OCI-LY1 (cell line): ENCODE measurements around the gene ATP11C.
A peak's percentile ranks its signal among the peaks of the same experiment; 100 is the strongest.

Experiments used
- H2AFZ ChIP-seq: fragments of 200-600 bp; sonication (generic), shearing (Covaris generic); 2 replicates; pipeline ENCODE4 v1.6.0; 2014; ENCODE audit warnings: antibody characterized with exemption, mild to moderate bottlenecking, low read length
- H3F3A ChIP-seq: fragments of 200-600 bp; sonication (generic), shearing (Covaris generic); 2 replicates; pipeline ENCODE4 v1.6.0; 2014; ENCODE audit warnings: mild to moderate bottlenecking, antibody characterized with exemption, low read length, moderate library complexity; ENCODE audit not compliant: insufficient read depth
- H3K27ac ChIP-seq: fragments of 200-600 bp; sonication (generic); 2 replicates; pipeline ENCODE4 v1.5.1; 2014; ENCODE audit warnings: low read length, mixed run types, mild to moderate bottlenecking, low read depth; ENCODE audit not compliant: poor library complexity, severe bottlenecking
- H3K27me3 ChIP-seq: fragments of 200-600 bp; sonication (generic); 2 replicates; pipeline ENCODE4 v1.6.0; 2014; ENCODE audit warnings: antibody characterized with exemption, mild to moderate bottlenecking, low read length, moderate library complexity; ENCODE audit not compliant: insufficient read depth
- H3K36me3 ChIP-seq: fragments of 200-600 bp; sonication (generic); 2 replicates; pipeline ENCODE4 v1.6.1; 2014; ENCODE audit warnings: mild to moderate bottlenecking, antibody characterized with exemption, low read length, moderate library complexity, mixed read lengths; ENCODE audit not compliant: insufficient read depth
- H3K4me1 ChIP-seq: fragments of 200-600 bp; sonication (generic); 2 replicates; pipeline ENCODE4 v1.5.1; 2014; ENCODE audit warnings: mild to moderate bottlenecking, low read length, moderate library complexity; ENCODE audit not compliant: insufficient read depth, severe bottlenecking
- H3K4me2 ChIP-seq: fragments of 200-600 bp; sonication (generic), shearing (Covaris generic); 2 replicates; pipeline ENCODE4 v1.6.1; 2014; ENCODE audit warnings: low read length
- H3K4me3 ChIP-seq: fragments of 200-600 bp; sonication (generic); 2 replicates; pipeline ENCODE4 v1.5.1; 2014; ENCODE audit warnings: low read length, low read depth, mild to moderate bottlenecking, mixed read lengths; ENCODE audit not compliant: poor library complexity, severe bottlenecking
- H3K79me2 ChIP-seq: fragments of 200-600 bp; shearing (Covaris generic); 2 replicates; pipeline ENCODE4 v1.6.1; 2016; ENCODE audit warnings: mixed run types, low read length, mixed read lengths; ENCODE audit not compliant: insufficient read depth
- H3K9ac ChIP-seq: fragments of 200-600 bp; sonication (generic), shearing (Covaris generic); 2 replicates; pipeline ENCODE4 v1.6.1; 2014; ENCODE audit warnings: mild to moderate bottlenecking, low read length, mixed read lengths
- H3K9me2 ChIP-seq: fragments of 200-600 bp; sonication (generic), shearing (Covaris generic); 2 replicates; pipeline ENCODE4 v1.6.1; 2014; ENCODE audit warnings: low read depth, mild to moderate bottlenecking, low read length, mixed read lengths
- H3K9me3 ChIP-seq: fragments of 200-600 bp; shearing (Covaris generic); 2 replicates; pipeline ENCODE4 v1.6.1; 2014; ENCODE audit warnings: low read length, mixed read lengths
- H4K20me1 ChIP-seq: fragments of 200-600 bp; sonication (generic), shearing (Covaris generic); 2 replicates; pipeline ENCODE4 v1.6.0; 2016; ENCODE audit warnings: mild to moderate bottlenecking, low read length; ENCODE audit not compliant: insufficient read depth
- EZH2 ChIP-seq: fragments of 200-600 bp; sonication (generic), shearing (Covaris generic); IDR thresholded peaks from 2 replicates; pipeline ENCODE4 v1.8.0; 2017; ENCODE audit warnings: borderline replicate concordance, mixed run types, mild to moderate bottlenecking, antibody characterized with exemption, low read length, moderate library complexity, mixed read lengths
- TF ChIP-seq, protein P1 (sequence below): fragments of 200-600 bp; sonication (generic), shearing (Covaris generic); IDR thresholded peaks from 2 replicates; pipeline ENCODE4 v1.5.1; 2017; ENCODE audit warnings: mild to moderate bottlenecking, antibody characterized with exemption, low read length, moderate library complexity, mixed read lengths

The ATP11C gene

DNA sequence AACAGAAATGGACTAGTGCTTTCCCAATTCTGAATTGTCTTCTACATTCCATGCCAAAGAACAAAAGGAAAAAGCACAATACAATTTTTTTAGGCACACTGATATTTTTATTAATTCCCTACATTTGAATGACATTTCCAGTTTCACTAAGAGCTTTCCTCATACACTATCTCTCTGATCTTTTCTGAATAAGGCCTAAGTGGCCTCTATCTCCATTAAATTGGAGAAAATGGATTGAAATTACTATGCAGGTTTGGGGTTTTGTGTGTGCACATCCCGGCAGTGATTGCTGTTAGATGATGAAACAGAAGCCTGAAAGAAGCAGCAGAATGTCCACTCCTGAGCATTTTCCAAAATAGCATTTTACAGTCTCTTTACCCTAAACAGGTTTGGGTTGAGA, 104.0 kb downstream of the ATP11C start:
- Histone ChIP-seq H3K79me2 (peaks cover 6% of the 10 kb centered on the region; the same call in 1 of the 2 replicates), H3K4me1 (peaks cover 67% of the 10 kb centered on the region), H3K27ac (no peak overlapping the region), H3K9me2 (no peaks in the 10 kb centered on the region), H3K4me3 (no peak overlapping the region), H4K20me1 (no peaks in the 10 kb centered on the region), H3K27me3 (no peaks in the 10 kb centered on the region), H3K36me3 (no peaks in the 10 kb centered on the region), H2AFZ (no peak overlapping the region), H3K4me2 (no peak overlapping the region), H3F3A (no peaks in the 10 kb centered on the region), H3K9me3 (no peaks in the 10 kb centered on the region), H3K9ac (no peak overlapping the region)
- no peak for TF ChIP-seq EZH2
- TF ChIP-seq, protein P1, sequence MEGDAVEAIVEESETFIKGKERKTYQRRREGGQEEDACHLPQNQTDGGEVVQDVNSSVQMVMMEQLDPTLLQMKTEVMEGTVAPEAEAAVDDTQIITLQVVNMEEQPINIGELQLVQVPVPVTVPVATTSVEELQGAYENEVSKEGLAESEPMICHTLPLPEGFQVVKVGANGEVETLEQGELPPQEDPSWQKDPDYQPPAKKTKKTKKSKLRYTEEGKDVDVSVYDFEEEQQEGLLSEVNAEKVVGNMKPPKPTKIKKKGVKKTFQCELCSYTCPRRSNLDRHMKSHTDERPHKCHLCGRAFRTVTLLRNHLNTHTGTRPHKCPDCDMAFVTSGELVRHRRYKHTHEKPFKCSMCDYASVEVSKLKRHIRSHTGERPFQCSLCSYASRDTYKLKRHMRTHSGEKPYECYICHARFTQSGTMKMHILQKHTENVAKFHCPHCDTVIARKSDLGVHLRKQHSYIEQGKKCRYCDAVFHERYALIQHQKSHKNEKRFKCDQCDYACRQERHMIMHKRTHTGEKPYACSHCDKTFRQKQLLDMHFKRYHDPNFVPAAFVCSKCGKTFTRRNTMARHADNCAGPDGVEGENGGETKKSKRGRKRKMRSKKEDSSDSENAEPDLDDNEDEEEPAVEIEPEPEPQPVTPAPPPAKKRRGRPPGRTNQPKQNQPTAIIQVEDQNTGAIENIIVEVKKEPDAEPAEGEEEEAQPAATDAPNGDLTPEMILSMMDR, result no peak

GRCh38 chrX:139828033-139828432, 104.8 kb downstream of the ATP11C start:
- Histone ChIP-seq H3K79me2 (peaks cover 6% of the 10 kb centered on the region; the same call in 1 of the 2 replicates), H2AFZ (no peak overlapping the region), H3F3A (no peaks in the 10 kb centered on the region), H3K27ac (no peak overlapping the region), H3K4me1 (peaks cover 67% of the 10 kb centered on the region), H3K4me2 (no peak overlapping the region), H4K20me1 (no peaks in the 10 kb centered on the region), H3K36me3 (no peaks in the 10 kb centered on the region), H3K9me2 (no peaks in the 10 kb centered on the region), H3K27me3 (no peaks in the 10 kb centered on the region), H3K9ac (no peak overlapping the region), H3K9me3 (no peaks in the 10 kb centered on the region), H3K4me3 (no peak overlapping the region)
- TF ChIP-seq EZH2, result no peak
- TF ChIP-seq, protein P1, result no peak

GRCh38 chrX:139826065-139827044, 106.5 kb downstream of the ATP11C start:
- Histone ChIP-seq H3K9me3 (no peaks in the 10 kb centered on the region), H3K4me3 (no peak overlapping the region), H2AFZ (no peak overlapping the region), H3K79me2 (peaks cover 6% of the 10 kb centered on the region; the same call in 1 of the 2 replicates), H3F3A (no peaks in the 10 kb centered on the region), H3K9ac (no peak overlapping the region), H3K4me2 (peak overlapping the region; percentile 32; the same call in 1 of the 2 replicates), H3K4me1 (peaks cover 55% of the 10 kb centered on the region), H3K36me3 (no peaks in the 10 kb centered on the region), H4K20me1 (no peaks in the 10 kb centered on the region), H3K27ac (peak overlapping the region; percentile 39), H3K27me3 (no peaks in the 10 kb centered on the region), H3K9me2 (no peaks in the 10 kb centered on the region)
- no peak for TF ChIP-seq EZH2
- TF ChIP-seq, protein P1, result no peak
